Measurements from ENCODE around the gene ADAMTS13. TPM values are rescaled to one million over a fixed set of nuclear protein-coding genes. Genes with fewer than 3 reads are reported as not detected.
A peak's percentile ranks its signal among the peaks of the same experiment; 100 is the strongest.

ADAMTS13 gene
- total RNA-seq, 1 experiment from 2014 or later: 2.0 TPM

- no peak for DNase-seq
- Histone ChIP-seq H3K4me3 (no peak overlapping the region), H3K27me3 (no peaks in the 10 kb centered on the region), H3K36me3 (no peaks in the 10 kb centered on the region), H3K9me3 (peaks cover 11% of the 10 kb centered on the region)
Measured at GRCh38 chr9:133499132-133499891, 77.1 kb downstream of the ADAMTS13 start.

DNA sequence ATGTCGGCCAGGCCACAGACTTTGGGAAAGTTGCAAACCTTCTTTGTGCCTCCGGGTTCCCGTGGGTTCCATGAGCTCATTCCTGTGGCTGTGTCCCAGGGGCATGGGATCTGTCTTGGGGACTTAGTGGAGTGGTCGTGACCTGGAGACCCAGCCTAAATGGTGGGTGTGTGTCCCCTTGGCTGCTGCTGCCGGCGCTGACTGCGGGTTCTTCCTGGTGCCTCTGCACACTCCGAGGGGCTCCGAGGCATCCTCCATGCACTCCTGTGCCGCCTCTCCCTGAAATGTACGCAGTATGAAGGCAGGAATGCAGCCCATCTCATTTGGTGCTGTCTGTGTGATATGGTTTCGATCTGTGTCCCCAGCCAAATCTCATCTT lies 77.7 kb downstream of the ADAMTS13 start:
- Histone ChIP-seq H3K9me3 (peaks cover 11% of the 10 kb centered on the region), H3K36me3 (no peaks in the 10 kb centered on the region), H3K4me3 (no peak overlapping the region), H3K27me3 (no peaks in the 10 kb centered on the region)
- DNase-seq: no peak

- Histone ChIP-seq H3K9me3 (peaks cover 11% of the 10 kb centered on the region), H3K36me3 (no peaks in the 10 kb centered on the region), H3K4me3 (no peak overlapping the region), H3K27me3 (no peaks in the 10 kb centered on the region)
- DNase-seq: no peak
Measured at GRCh38 chr9:133502112-133502511, 79.9 kb downstream of the ADAMTS13 start.

DNA sequence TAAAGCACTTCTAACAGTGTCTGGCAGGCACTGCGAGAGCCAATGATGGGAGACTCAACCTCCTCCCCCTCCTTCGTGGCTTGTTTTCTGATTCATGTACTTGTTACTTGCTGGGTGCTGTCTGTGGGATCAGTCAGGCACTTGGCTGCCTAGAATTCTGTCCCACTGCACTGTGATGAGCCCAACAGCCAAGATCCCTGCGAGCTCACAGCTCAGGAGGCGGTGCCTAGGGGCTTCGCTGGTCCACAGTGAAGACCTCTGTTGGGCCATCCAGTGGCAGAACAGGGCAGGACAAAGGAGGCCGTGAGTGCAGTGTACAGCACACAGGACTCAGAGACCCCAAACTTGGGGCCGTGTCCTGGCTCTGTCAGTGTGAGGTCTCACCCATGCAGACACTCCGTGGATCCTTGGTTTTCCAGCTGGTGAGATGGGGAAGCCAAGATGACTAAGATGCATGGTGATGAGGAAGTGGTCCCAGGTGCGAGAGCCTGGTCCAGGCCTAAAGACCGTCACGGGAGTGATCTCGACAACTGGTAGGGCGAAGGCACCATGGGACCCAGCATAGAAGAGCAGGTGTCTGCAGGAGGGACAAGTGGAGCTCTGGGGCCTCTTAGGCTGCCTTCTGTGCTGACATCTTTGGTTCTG lies 83.1 kb downstream of the ADAMTS13 start:
- Histone ChIP-seq H3K9me3 (peaks cover 11% of the 10 kb centered on the region), H3K4me3 (no peak overlapping the region), H3K27me3 (no peaks in the 10 kb centered on the region), H3K36me3 (no peaks in the 10 kb centered on the region)
- DNase-seq: no peak

DNA sequence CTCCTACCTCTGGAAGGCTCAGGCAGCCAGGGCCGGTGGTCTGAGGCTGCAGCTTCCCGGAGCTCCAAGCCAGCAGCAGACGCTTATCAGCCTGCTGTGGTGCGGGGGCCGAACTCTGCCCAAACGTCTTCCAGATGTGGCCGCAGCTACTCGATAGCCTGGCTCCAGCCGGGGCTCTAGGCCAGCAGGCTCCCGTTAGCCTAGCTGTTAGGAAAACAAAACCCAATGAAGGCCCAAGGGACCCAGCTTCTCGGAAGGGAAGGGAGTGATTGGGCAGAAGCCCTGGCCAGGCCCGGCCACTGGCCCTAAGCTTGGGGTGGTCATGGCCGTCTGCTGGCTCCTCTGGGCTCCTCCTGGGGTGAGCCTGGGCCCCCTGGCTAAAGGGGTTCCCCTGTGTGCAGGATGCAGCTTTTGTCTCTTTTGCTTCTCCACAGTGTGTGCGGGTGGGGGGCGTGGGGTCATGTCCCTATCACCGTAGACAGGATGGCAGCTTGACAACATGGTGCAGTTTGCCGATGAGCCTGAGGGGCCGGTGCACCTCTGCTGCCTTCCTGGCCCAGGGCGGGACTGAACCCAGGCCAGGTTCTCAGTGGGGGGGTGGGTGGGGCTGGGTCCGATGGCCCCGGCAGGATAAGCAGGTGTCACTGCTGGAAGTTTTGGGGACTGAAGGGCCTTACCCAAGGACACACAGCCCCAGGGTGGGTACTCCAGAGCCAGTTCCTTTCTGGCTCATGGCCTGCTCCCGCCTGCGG lies 83.9 kb downstream of the ADAMTS13 start:
- H3K36me3 ChIP-seq: no peaks in the 10 kb centered on the region
- H3K27me3 ChIP-seq: no peaks in the 10 kb centered on the region
- peaks cover 11% of the 10 kb centered on the region for H3K9me3 ChIP-seq
- no peak overlapping the region for H3K4me3 ChIP-seq
- no peak for DNase-seq

DNA sequence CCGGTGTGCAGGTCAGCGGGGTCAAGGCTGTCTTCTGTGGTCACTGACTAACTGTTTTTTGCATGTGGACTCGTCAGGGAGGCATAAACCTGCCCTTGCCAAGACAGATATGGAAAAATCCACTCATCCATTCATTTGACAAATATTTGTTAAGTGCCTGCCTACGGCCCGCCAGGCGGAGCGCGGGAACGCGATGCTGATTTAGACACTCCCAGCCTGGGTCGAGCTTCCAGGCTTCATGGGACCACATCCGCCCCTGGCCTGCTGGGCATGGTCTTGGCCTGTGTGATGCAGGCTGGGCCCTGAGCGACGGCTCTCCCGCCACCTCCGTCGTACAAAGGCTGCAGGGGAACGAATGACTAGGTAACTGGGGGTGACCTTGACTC lies 84.5 kb downstream of the ADAMTS13 start:
- H3K4me3 ChIP-seq: no peak overlapping the region
- H3K9me3 ChIP-seq: peaks cover 11% of the 10 kb centered on the region
- no peaks in the 10 kb centered on the region for H3K36me3 ChIP-seq

GRCh38 chr9:133507246-133507965 lies 85.2 kb downstream of the ADAMTS13 start:
- no peak for DNase-seq
- Histone ChIP-seq H3K4me3 (no peak overlapping the region), H3K27me3 (no peaks in the 10 kb centered on the region), H3K36me3 (no peaks in the 10 kb centered on the region), H3K9me3 (peaks cover 4% of the 10 kb centered on the region)

More for the DNA sequence above, 84.5 kb downstream of the ADAMTS13 start:
- DNase-seq: peak; percentile 44
- no peaks in the 10 kb centered on the region for H3K27me3 ChIP-seq

GRCh38 chr9:133508046-133508445 lies 85.9 kb downstream of the ADAMTS13 start:
- Histone ChIP-seq H3K36me3 (no peaks in the 10 kb centered on the region), H3K27me3 (no peaks in the 10 kb centered on the region), H3K4me3 (no peak overlapping the region), H3K9me3 (no peaks in the 10 kb centered on the region; the same call in 1 of the 2 replicates)
- DNase-seq: no peak

Other genes with a start within 250 kb of the ADAMTS13 start
- not detected in 2 replicates for gene OBP2B, start 213.1 kb upstream of the ADAMTS13 start, total RNA-seq (2014; rRNA removed; shearing (Covaris generic); ENCODE audit: low replicate concordance)
- not detected in 2 replicates for gene ABO, start 147.2 kb upstream of the ADAMTS13 start, total RNA-seq (2014; rRNA removed; shearing (Covaris generic); ENCODE audit: low replicate concordance)
- gene SURF6, start 86.2 kb upstream of the ADAMTS13 start, total RNA-seq (2014; rRNA removed; shearing (Covaris generic); ENCODE audit: low replicate concordance): 25.1 and 28.9 TPM in 2 replicates
- 34.7 and 35.4 TPM in 2 replicates for gene MED22, start 74.2 kb upstream of the ADAMTS13 start, total RNA-seq (2014; rRNA removed; shearing (Covaris generic); ENCODE audit: low replicate concordance)
- 2,766 and 2,991 TPM in 2 replicates for gene RPL7A, start 74.1 kb upstream of the ADAMTS13 start, total RNA-seq (2014; rRNA removed; shearing (Covaris generic); ENCODE audit: low replicate concordance)
- gene SURF1, start 65.9 kb upstream of the ADAMTS13 start, total RNA-seq (2014; rRNA removed; shearing (Covaris generic); ENCODE audit: low replicate concordance): 37.4 and 48.4 TPM in 2 replicates
- 28.5 and 47.2 TPM in 2 replicates for gene SURF2, start 65.8 kb upstream of the ADAMTS13 start, total RNA-seq (2014; rRNA removed; shearing (Covaris generic); ENCODE audit: low replicate concordance)
- gene SURF4, start 46.3 kb upstream of the ADAMTS13 start, total RNA-seq (2014; rRNA removed; shearing (Covaris generic); ENCODE audit: low replicate concordance): 301 and 417 TPM in 2 replicates
- not detected in 2 replicates for gene STKLD1, start 46.0 kb upstream of the ADAMTS13 start, total RNA-seq (2014; rRNA removed; shearing (Covaris generic); ENCODE audit: low replicate concordance)
- gene REXO4, start 4.4 kb upstream of the ADAMTS13 start, total RNA-seq (2014; rRNA removed; shearing (Covaris generic); ENCODE audit: low replicate concordance): 32.8 and 36.0 TPM in 2 replicates
- gene CACFD1, start 37.6 kb downstream of the ADAMTS13 start, total RNA-seq (2014; rRNA removed; shearing (Covaris generic); ENCODE audit: low replicate concordance): 3.9 and 5.6 TPM in 2 replicates
- gene SLC2A6, start 56.7 kb downstream of the ADAMTS13 start, total RNA-seq (2014; rRNA removed; shearing (Covaris generic); ENCODE audit: low replicate concordance): 3.5 and 7.6 TPM in 2 replicates
- not detected in 2 replicates for gene MYMK, start 102.6 kb downstream of the ADAMTS13 start, total RNA-seq (2014; rRNA removed; shearing (Covaris generic); ENCODE audit: low replicate concordance)
- 0.10 and 0.72 TPM in 2 replicates for gene ADAMTSL2, start 112.3 kb downstream of the ADAMTS13 start, total RNA-seq (2014; rRNA removed; shearing (Covaris generic); ENCODE audit: low replicate concordance)
- gene FAM163B, start 187.0 kb downstream of the ADAMTS13 start, total RNA-seq (2014; rRNA removed; shearing (Covaris generic); ENCODE audit: low replicate concordance): not detected in 2 replicates
- not detected in 2 replicates for gene DBH, start 214.0 kb downstream of the ADAMTS13 start, total RNA-seq (2014; rRNA removed; shearing (Covaris generic); ENCODE audit: low replicate concordance)

Data from MG63 (cell line).